ENCODE results near the gene ARRDC4. TPM values are rescaled to one million over a fixed set of nuclear protein-coding genes. Genes with fewer than 3 reads are reported as not detected.
A peak's percentile ranks its signal among the peaks of the same experiment; 100 is the strongest.

ARRDC4 gene
- total and polyA plus RNA-seq, 9 donors = 12.2 to 23.7 (median 15.8) TPM

- Histone ChIP-seq H3K4me1 (ENCODE audit: control insufficient read depth, insufficient read depth, low read length) (peaks cover 13% of the 10 kb centered on the region), H3K4me3 (ENCODE audit: low read length) (no peak overlapping the region)
- WGBS (ENCODE audit: insufficient coverage) = 83% methylated on average over 1 of the region's 2 CpGs
Measured at GRCh38 chr15:97962263-97962662, 1.8 kb downstream of the ARRDC4 start.

GRCh38 chr15:97963779-97964178 is 3.3 kb downstream of the ARRDC4 start:
- Histone ChIP-seq H3K4me3 (ENCODE audit: low read length) (no peak overlapping the region), H3K27ac (ENCODE audit: low read length) (no peak overlapping the region), H3K36me3 (ENCODE audit: control insufficient read depth, insufficient read depth, low read length) (no peaks in the 10 kb centered on the region), H3K4me1 (ENCODE audit: control insufficient read depth, insufficient read depth, low read length) (peaks cover 13% of the 10 kb centered on the region), H3K27me3 (ENCODE audit: control insufficient read depth, insufficient read depth, low read length) (no peaks in the 10 kb centered on the region), H3K9me3 (replicated peaks; ENCODE audit: control insufficient read depth, low read depth, low read length) (no peaks in the 10 kb centered on the region)
- WGBS (ENCODE audit: insufficient coverage) = 86% methylated on average over 1 of the region's 4 CpGs
- no peak for DNase-seq

More at GRCh38 chr15:97962263-97962662, 1.8 kb downstream of the ARRDC4 start:
- no peaks in the 10 kb centered on the region for H3K9me3 ChIP-seq (replicated peaks; ENCODE audit: control insufficient read depth, low read depth, low read length)
- DNase-seq = no peak
- H3K36me3 ChIP-seq (ENCODE audit: control insufficient read depth, insufficient read depth, low read length) = no peaks in the 10 kb centered on the region
- no peak overlapping the region for H3K27ac ChIP-seq (ENCODE audit: low read length)
- H3K27me3 ChIP-seq (ENCODE audit: control insufficient read depth, insufficient read depth, low read length) = no peaks in the 10 kb centered on the region

GRCh38 chr15:97966246-97966645 is 5.7 kb downstream of the ARRDC4 start:
- H3K27ac ChIP-seq (ENCODE audit: low read length) = peak overlapping the region; percentile 53
- no CpG with 5 or more reads among the region's 2 CpGs for WGBS (ENCODE audit: insufficient coverage)

GRCh38 chr15:97966924-97967620 is 6.6 kb downstream of the ARRDC4 start:
- no peak overlapping the region for H3K4me3 ChIP-seq (ENCODE audit: low read length)
- H3K27ac ChIP-seq (ENCODE audit: low read length) = peak overlapping the region; percentile 53
- peaks cover 2% of the 10 kb centered on the region for H3K4me1 ChIP-seq (ENCODE audit: control insufficient read depth, insufficient read depth, low read length)
- no peaks in the 10 kb centered on the region for H3K9me3 ChIP-seq (replicated peaks; ENCODE audit: control insufficient read depth, low read depth, low read length)
- no CpG with 5 or more reads among the region's 6 CpGs for WGBS (ENCODE audit: insufficient coverage)
- H3K27me3 ChIP-seq (ENCODE audit: control insufficient read depth, insufficient read depth, low read length) = no peaks in the 10 kb centered on the region
- DNase-seq = peak; percentile 61
- peaks cover 18% of the 10 kb centered on the region for H3K36me3 ChIP-seq (ENCODE audit: control insufficient read depth, insufficient read depth, low read length)

More at GRCh38 chr15:97966246-97966645, 5.7 kb downstream of the ARRDC4 start:
- Histone ChIP-seq H3K4me1 (ENCODE audit: control insufficient read depth, insufficient read depth, low read length) (peaks cover 8% of the 10 kb centered on the region), H3K4me3 (ENCODE audit: low read length) (no peak overlapping the region), H3K9me3 (replicated peaks; ENCODE audit: control insufficient read depth, low read depth, low read length) (no peaks in the 10 kb centered on the region), H3K36me3 (ENCODE audit: control insufficient read depth, insufficient read depth, low read length) (peaks cover 12% of the 10 kb centered on the region), H3K27me3 (ENCODE audit: control insufficient read depth, insufficient read depth, low read length) (no peaks in the 10 kb centered on the region)
- DNase-seq = no peak

GRCh38 chr15:97967881-97968280 is 7.4 kb downstream of the ARRDC4 start:
- peaks cover 20% of the 10 kb centered on the region for H3K36me3 ChIP-seq (ENCODE audit: control insufficient read depth, insufficient read depth, low read length)
- peaks cover 2% of the 10 kb centered on the region for H3K4me1 ChIP-seq (ENCODE audit: control insufficient read depth, insufficient read depth, low read length)
- no peak overlapping the region for H3K27ac ChIP-seq (ENCODE audit: low read length)
- H3K27me3 ChIP-seq (ENCODE audit: control insufficient read depth, insufficient read depth, low read length) = no peaks in the 10 kb centered on the region
- H3K9me3 ChIP-seq (replicated peaks; ENCODE audit: control insufficient read depth, low read depth, low read length) = no peaks in the 10 kb centered on the region
- H3K4me3 ChIP-seq (ENCODE audit: low read length) = no peak overlapping the region
- no CpG with 5 or more reads among the region's 2 CpGs for WGBS (ENCODE audit: insufficient coverage)
- no peak for DNase-seq

GRCh38 chr15:97968380-97968779 is 7.9 kb downstream of the ARRDC4 start:
- peak; percentile 63 for DNase-seq
- Histone ChIP-seq H3K27ac (ENCODE audit: low read length) (peak overlapping the region; percentile 29), H3K4me3 (ENCODE audit: low read length) (no peak overlapping the region), H3K27me3 (ENCODE audit: control insufficient read depth, insufficient read depth, low read length) (no peaks in the 10 kb centered on the region), H3K36me3 (ENCODE audit: control insufficient read depth, insufficient read depth, low read length) (peaks cover 20% of the 10 kb centered on the region), H3K9me3 (replicated peaks; ENCODE audit: control insufficient read depth, low read depth, low read length) (no peaks in the 10 kb centered on the region), H3K4me1 (ENCODE audit: control insufficient read depth, insufficient read depth, low read length) (peaks cover 2% of the 10 kb centered on the region)
- WGBS (ENCODE audit: insufficient coverage) = no CpG with 5 or more reads among the region's 1 CpG

- Histone ChIP-seq H3K9me3 (replicated peaks; ENCODE audit: control insufficient read depth, low read depth, low read length) (no peaks in the 10 kb centered on the region), H3K36me3 (ENCODE audit: control insufficient read depth, insufficient read depth, low read length) (peaks cover 22% of the 10 kb centered on the region), H3K27ac (ENCODE audit: low read length) (no peak overlapping the region), H3K4me3 (ENCODE audit: low read length) (no peak overlapping the region), H3K4me1 (ENCODE audit: control insufficient read depth, insufficient read depth, low read length) (no peaks in the 10 kb centered on the region), H3K27me3 (ENCODE audit: control insufficient read depth, insufficient read depth, low read length) (no peaks in the 10 kb centered on the region)
- WGBS (ENCODE audit: insufficient coverage) = no CpG with 5 or more reads among the region's 1 CpG
- no peak for DNase-seq
Measured at GRCh38 chr15:97972366-97972765, 11.9 kb downstream of the ARRDC4 start.

GRCh38 chr15:97976129-97976528 is 15.6 kb downstream of the ARRDC4 start:
- Histone ChIP-seq H3K36me3 (ENCODE audit: control insufficient read depth, insufficient read depth, low read length) (peaks cover 11% of the 10 kb centered on the region), H3K4me1 (ENCODE audit: control insufficient read depth, insufficient read depth, low read length) (peaks cover 11% of the 10 kb centered on the region), H3K4me3 (ENCODE audit: low read length) (no peak overlapping the region), H3K27me3 (ENCODE audit: control insufficient read depth, insufficient read depth, low read length) (no peaks in the 10 kb centered on the region), H3K27ac (ENCODE audit: low read length) (no peak overlapping the region), H3K9me3 (replicated peaks; ENCODE audit: control insufficient read depth, low read depth, low read length) (no peaks in the 10 kb centered on the region)
- DNase-seq = no peak
- WGBS (ENCODE audit: insufficient coverage) = 95% methylated on average over 4 of the region's 8 CpGs

- H3K4me1 ChIP-seq (ENCODE audit: control insufficient read depth, insufficient read depth, low read length) = peaks cover 17% of the 10 kb centered on the region
- DNase-seq = no peak
- no peak overlapping the region for H3K27ac ChIP-seq (ENCODE audit: low read length)
- no CpG with 5 or more reads among the region's 10 CpGs for WGBS (ENCODE audit: insufficient coverage)
- peaks cover 5% of the 10 kb centered on the region for H3K36me3 ChIP-seq (ENCODE audit: control insufficient read depth, insufficient read depth, low read length)
- H3K9me3 ChIP-seq (replicated peaks; ENCODE audit: control insufficient read depth, low read depth, low read length) = no peaks in the 10 kb centered on the region
- H3K27me3 ChIP-seq (ENCODE audit: control insufficient read depth, insufficient read depth, low read length) = no peaks in the 10 kb centered on the region
- no peak overlapping the region for H3K4me3 ChIP-seq (ENCODE audit: low read length)
Measured at GRCh38 chr15:97976766-97977503, 16.4 kb downstream of the ARRDC4 start.

- peaks cover 2% of the 10 kb centered on the region for H3K36me3 ChIP-seq (ENCODE audit: control insufficient read depth, insufficient read depth, low read length)
- 64% methylated on average over 7 of the region's 8 CpGs for WGBS (ENCODE audit: insufficient coverage)
- no peaks in the 10 kb centered on the region for H3K27me3 ChIP-seq (ENCODE audit: control insufficient read depth, insufficient read depth, low read length)
- peaks cover 17% of the 10 kb centered on the region for H3K4me1 ChIP-seq (ENCODE audit: control insufficient read depth, insufficient read depth, low read length)
- H3K4me3 ChIP-seq (ENCODE audit: low read length) = no peak overlapping the region
- no peaks in the 10 kb centered on the region for H3K9me3 ChIP-seq (replicated peaks; ENCODE audit: control insufficient read depth, low read depth, low read length)
- H3K27ac ChIP-seq (ENCODE audit: low read length) = no peak overlapping the region
- DNase-seq = no peak
Measured at GRCh38 chr15:97977734-97978133, 17.2 kb downstream of the ARRDC4 start.

Data from muscle of leg (tissue), 11 donors.